Measurements from ENCODE around the gene KRTAP5-7. TPM values are rescaled to one million over a fixed set of nuclear protein-coding genes. Genes with fewer than 3 reads are reported as not detected.
"Not testable (repeated sequence)": the region's sequence is repeated elsewhere in the genome, so short reads cannot be mapped to it uniquely, and the experiment has no call there.

Gene KRTAP5-7
- total RNA-seq, 1 experiment from 2014 or later = not detected

- Histone ChIP-seq H3K4me2 (ENCODE audit: low read length) (no peak overlapping the region), H2AFZ (ENCODE audit: low read length) (no peak overlapping the region), H3K9me2 (replicated peaks; ENCODE audit: low read length) (no peaks in the 10 kb centered on the region), H3K79me2 (ENCODE audit: low read length) (no peaks in the 10 kb centered on the region), H3F3A (ENCODE audit: low read length, unreplicated experiment) (no peaks in the 10 kb centered on the region), H4K20me1 (ENCODE audit: low read length) (no peaks in the 10 kb centered on the region), H3K27ac (ENCODE audit: low read length) (no peak overlapping the region), H3K9me3 (ENCODE audit: low read length) (no peaks in the 10 kb centered on the region), H3K27me3 (ENCODE audit: low read length) (no peaks in the 10 kb centered on the region), H3K36me3 (ENCODE audit: low read depth, low read length) (no peaks in the 10 kb centered on the region), H3K4me3 (ENCODE audit: low read length) (no peak overlapping the region), H3K4me1 (ENCODE audit: insufficient read depth, low read length) (no peaks in the 10 kb centered on the region), H3K9ac (ENCODE audit: low read length) (no peak overlapping the region)
- ATAC-seq = no peak
- CTCF ChIA-PET = no interaction called here
- no TSS peak for BruUV-seq (replicated peaks)
- TF ChIP-seq EZH2 (IDR thresholded peaks at IDR 0.05; ENCODE audit: low read length, unreplicated experiment) (no peak), EZH2phosphoT487 (IDR thresholded peaks at IDR 0.05; ENCODE audit: borderline replicate concordance, low read length) (no peak), CTCF (conservative IDR thresholded peaks at IDR 0.05; ENCODE audit: low read depth, low read length) (no peak)
- intact Hi-C loops (cut with micrococcal nuclease) = no loop called here
- no peak for DNase-seq
- POLR2A ChIA-PET (ENCODE audit: unreplicated experiment) = no interaction called here
These were observed 3.5 kb downstream of the KRTAP5-7 start for GRCh38 chr11:71530602-71531001.

- Histone ChIP-seq H4K20me1 (ENCODE audit: low read length) (no peaks in the 10 kb centered on the region), H3K27ac (ENCODE audit: low read length) (no peak overlapping the region), H3K4me1 (ENCODE audit: insufficient read depth, low read length) (no peaks in the 10 kb centered on the region), H3K4me2 (ENCODE audit: low read length) (no peak overlapping the region), H3K36me3 (ENCODE audit: low read depth, low read length) (no peaks in the 10 kb centered on the region), H3K27me3 (ENCODE audit: low read length) (no peaks in the 10 kb centered on the region), H3K9me3 (ENCODE audit: low read length) (no peaks in the 10 kb centered on the region), H3K9ac (ENCODE audit: low read length) (no peak overlapping the region), H3K4me3 (ENCODE audit: low read length) (no peak overlapping the region), H2AFZ (ENCODE audit: low read length) (no peak overlapping the region), H3K9me2 (replicated peaks; ENCODE audit: low read length) (no peaks in the 10 kb centered on the region), H3K79me2 (ENCODE audit: low read length) (no peaks in the 10 kb centered on the region), H3F3A (ENCODE audit: low read length, unreplicated experiment) (no peaks in the 10 kb centered on the region)
- DNase-seq (no peak), ATAC-seq (no peak)
- no peak for TF ChIP-seq EZH2phosphoT487 (IDR thresholded peaks at IDR 0.05; ENCODE audit: borderline replicate concordance, low read length)
- TF ChIP-seq CTCF (conservative IDR thresholded peaks at IDR 0.05; ENCODE audit: low read depth, low read length) = no peak
- no peak for TF ChIP-seq EZH2 (IDR thresholded peaks at IDR 0.05; ENCODE audit: low read length, unreplicated experiment)
- no TSS peak for BruUV-seq (replicated peaks)
- intact Hi-C loops (cut with micrococcal nuclease) = no loop called here
- POLR2A ChIA-PET (ENCODE audit: unreplicated experiment) = no interaction called here
- CTCF ChIA-PET = no interaction called here
These were observed 5.1 kb downstream of the KRTAP5-7 start for GRCh38 chr11:71532036-71532610.

GRCh38 chr11:71534711-71535608 lies 7.9 kb downstream of the KRTAP5-7 start:
- H3K27ac ChIP-seq (ENCODE audit: low read length); H3K9ac ChIP-seq (ENCODE audit: low read length); H3K4me2 ChIP-seq (ENCODE audit: low read length); BruUV-seq (replicated peaks); H3K36me3 ChIP-seq (ENCODE audit: low read depth, low read length); H3K27me3 ChIP-seq (ENCODE audit: low read length); H3K9me2 ChIP-seq (replicated peaks; ENCODE audit: low read length); H3K4me3 ChIP-seq (ENCODE audit: low read length); H3F3A ChIP-seq (ENCODE audit: low read length, unreplicated experiment); H3K4me1 ChIP-seq (ENCODE audit: insufficient read depth, low read length); ATAC-seq; H4K20me1 ChIP-seq (ENCODE audit: low read length); DNase-seq; H3K9me3 ChIP-seq (ENCODE audit: low read length); H3K79me2 ChIP-seq (ENCODE audit: low read length); intact Hi-C loops (cut with micrococcal nuclease); H2AFZ ChIP-seq (ENCODE audit: low read length); POLR2A ChIA-PET (ENCODE audit: unreplicated experiment); CTCF ChIA-PET: not testable (repeated sequence)
